Mammary epithelial cell (primary cell): ENCODE measurements around the gene ACSF3.

Source experiments
- CTCF ChIP-seq, 2 donors: IDR thresholded peaks in 1 of 2; conservative IDR thresholded peaks in 1 of 2; 2 replicates each; pipeline ENCODE4 v1.5.1; 2011 to 2012; ENCODE audit warnings: inconsistent platforms in 2 of 2, low read length in 2 of 2, mild to moderate bottlenecking in 2 of 2, control low read depth in 1 of 2, low read depth in 1 of 2; ENCODE audit not compliant: insufficient read depth in 1 of 2; ENCODE audit errors: extremely low read depth in 1 of 2
- EZH2 ChIP-seq: IDR thresholded peaks from 2 replicates; pipeline ENCODE4 v1.6.1; 2012; ENCODE audit warnings: low read length, inconsistent platforms, borderline replicate concordance

DNA sequence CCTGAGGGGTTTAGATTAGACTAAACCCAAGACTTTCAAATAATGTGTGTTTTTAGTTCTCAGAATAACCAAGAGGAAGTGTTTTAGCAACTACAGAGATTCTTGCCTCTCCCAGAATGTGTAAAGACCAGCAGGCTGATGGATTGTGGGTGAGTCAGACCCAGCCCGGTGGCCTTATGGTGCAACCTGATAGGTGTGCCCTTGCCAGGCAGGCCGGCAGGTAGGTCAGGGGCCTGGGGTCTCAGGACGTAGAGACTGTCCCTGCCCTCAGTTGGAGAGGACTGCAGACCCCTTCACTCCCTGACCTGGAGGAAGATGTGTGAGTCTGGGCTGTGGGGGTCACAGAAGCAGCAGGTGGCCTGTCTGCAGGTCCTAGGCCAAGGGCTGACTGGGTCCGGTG, 47.2 kb upstream of the ACSF3 start:
- no peak for TF ChIP-seq CTCF (conservative IDR thresholded peaks at IDR 0.05 in 1 of 2, IDR thresholded peaks at IDR 0.05 in 1 of 2; ENCODE audit: extremely low read depth in 1 of 2, insufficient read depth in 1 of 2, low read depth in 1 of 2, low read length in 2 of 2)
- no peak for TF ChIP-seq EZH2
